HPDE6-E6E7 (cell line): ENCODE measurements around the gene DNAH9.

ENCODE experiments used
- DNase-seq: peaks from one replicate; pipeline ENCODE4 v3.0.0; 2011; ENCODE audit warnings: missing footprints; ENCODE audit errors: extremely low spot score

DNAH9 gene

GRCh38 chr17:11668618-11669017, 70.3 kb downstream of the DNAH9 start:
- DNase-seq = no peak

- DNase-seq = no peak
These were observed 72.9 kb downstream of the DNAH9 start for GRCh38 chr17:11671126-11671525.

- DNase-seq = no peak
These were observed 84.4 kb downstream of the DNAH9 start for GRCh38 chr17:11682646-11683045.

- no peak for DNase-seq
These were observed 92.4 kb downstream of the DNAH9 start for GRCh38 chr17:11690681-11691080.

- DNase-seq = no peak
These were observed 94.4 kb downstream of the DNAH9 start for GRCh38 chr17:11692688-11693087.

GRCh38 chr17:11693284-11693683, 95.0 kb downstream of the DNAH9 start:
- no peak for DNase-seq

GRCh38 chr17:11700668-11701067, 102.4 kb downstream of the DNAH9 start:
- DNase-seq = no peak

- no peak for DNase-seq
These were observed 103.6 kb downstream of the DNAH9 start for GRCh38 chr17:11701911-11702310.

GRCh38 chr17:11704041-11704440, 105.8 kb downstream of the DNAH9 start:
- DNase-seq = no peak

GRCh38 chr17:11705111-11705510, 106.8 kb downstream of the DNAH9 start:
- no peak for DNase-seq

- DNase-seq = no peak
These were observed 109.3 kb downstream of the DNAH9 start for GRCh38 chr17:11707586-11707985.

GRCh38 chr17:11712456-11712855, 114.2 kb downstream of the DNAH9 start:
- no peak for DNase-seq

- DNase-seq = no peak
These were observed 120.9 kb downstream of the DNAH9 start for GRCh38 chr17:11719203-11719602.

- no peak for DNase-seq
These were observed 121.6 kb downstream of the DNAH9 start for GRCh38 chr17:11719856-11720255.

GRCh38 chr17:11720816-11721215, 122.5 kb downstream of the DNAH9 start:
- no peak for DNase-seq

- no peak for DNase-seq
These were observed 132.5 kb downstream of the DNAH9 start for GRCh38 chr17:11730747-11731146.

- DNase-seq = no peak
These were observed 138.5 kb downstream of the DNAH9 start for GRCh38 chr17:11736613-11737312.

GRCh38 chr17:11737313-11737679, 139.0 kb downstream of the DNAH9 start:
- no peak for DNase-seq

GRCh38 chr17:11738151-11738550, 139.9 kb downstream of the DNAH9 start:
- DNase-seq = no peak

- DNase-seq = no peak
These were observed 141.1 kb downstream of the DNAH9 start for GRCh38 chr17:11739351-11739750.

- no peak for DNase-seq
These were observed 141.6 kb downstream of the DNAH9 start for GRCh38 chr17:11739848-11740247.

GRCh38 chr17:11742886-11743285, 144.6 kb downstream of the DNAH9 start:
- DNase-seq = no peak

GRCh38 chr17:11744696-11745095, 146.4 kb downstream of the DNAH9 start:
- no peak for DNase-seq

GRCh38 chr17:11747441-11747840, 149.2 kb downstream of the DNAH9 start:
- DNase-seq = no peak
